HEK293 (cell line): ENCODE measurements around the gene OR10H4.

Experiments
- CTCF ChIP-seq: fragments of 450-650 bp; formaldehyde crosslinking; IDR thresholded peaks from 2 replicates; pipeline ENCODE4 v1.5.1; 2016; ENCODE audit warnings: missing biosample characterization, missing genetic modification characterization
- OSR2 ChIP-seq: fragments of 450-650 bp; formaldehyde crosslinking; IDR thresholded peaks from 2 replicates; pipeline ENCODE4 v1.5.1; 2016; ENCODE audit warnings: missing biosample characterization, missing genetic modification characterization
- SP2 ChIP-seq: fragments of 450-650 bp; formaldehyde crosslinking; IDR thresholded peaks from 2 replicates; pipeline ENCODE4 v1.5.1; 2016; ENCODE audit warnings: missing biosample characterization, missing genetic modification characterization
- YY1 ChIP-seq: fragments of 450-650 bp; formaldehyde crosslinking; IDR thresholded peaks from 2 replicates; pipeline ENCODE4 v1.5.1; 2018; ENCODE audit warnings: missing biosample characterization, missing genetic modification characterization
- ZNF10 ChIP-seq: fragments of 450-650 bp; formaldehyde crosslinking; IDR thresholded peaks from 2 replicates; pipeline ENCODE4 v1.5.1; 2017; ENCODE audit warnings: missing biosample characterization, missing genetic modification characterization
- ZNF184 ChIP-seq: fragments of 450-650 bp; IDR thresholded peaks from 2 replicates; pipeline ENCODE4 v1.5.1; 2018; ENCODE audit warnings: missing biosample characterization, mild to moderate bottlenecking, missing genetic modification characterization
- ZNF274 ChIP-seq, 2 experiments: fragments of 200-500 bp in 1 of 2; fragments of 450-650 bp in 1 of 2; sonication (Bioruptor generic) in 1 of 2; formaldehyde crosslinking in 1 of 2; IDR thresholded peaks; 2 replicates each; pipeline versions ENCODE4 v1.5.1 to v1.6.1; 2014 to 2016; ENCODE audit warnings: borderline replicate concordance in 1 of 2, inconsistent platforms in 1 of 2, low read length in 1 of 2, missing biosample characterization in 1 of 2, missing genetic modification characterization in 1 of 2
- ZNF394 ChIP-seq: fragments of 450-650 bp; formaldehyde crosslinking; IDR thresholded peaks from 2 replicates; pipeline ENCODE4 v1.5.1; 2016; ENCODE audit warnings: missing biosample characterization, missing genetic modification characterization, mild to moderate bottlenecking, moderate library complexity, borderline replicate concordance
- ZNF514 ChIP-seq: fragments of 450-650 bp; formaldehyde crosslinking; IDR thresholded peaks from 2 replicates; pipeline ENCODE4 v1.5.1; 2016; ENCODE audit warnings: missing biosample characterization, missing genetic modification characterization
- ZSCAN30 ChIP-seq: fragments of 450-650 bp; IDR thresholded peaks from 2 replicates; pipeline ENCODE4 v1.5.1; 2018; ENCODE audit warnings: missing biosample characterization, mild to moderate bottlenecking, missing genetic modification characterization, moderate library complexity

- TF ChIP-seq CTCF (tag by site-specific recombination) (no peak), ZSCAN30 (tag by site-specific recombination) (no peak), ZNF514 (tag by site-specific recombination) (no peak), ZNF10 (tag by site-specific recombination) (no peak), YY1 (tag by site-specific recombination) (no peak), OSR2 (tag by site-specific recombination) (no peak), ZNF274 (IDR thresholded peaks at IDR 0.05; ENCODE audit: low read length) (no peak), ZNF274 (tag by site-specific recombination; IDR thresholded peaks at IDR 0.05; ENCODE audit: borderline replicate concordance) (no peak), SP2 (no peak), ZNF184 (tag by site-specific recombination) (no peak), ZNF394 (tag by site-specific recombination) (no peak)
Observed at GRCh38 chr19:15911599-15912235, 37.1 kb upstream of the OR10H4 start.
